NT2/D1 (cell line): ENCODE measurements around the gene GP9.

ENCODE experiments used
- SUZ12 ChIP-seq: IDR thresholded peaks from 2 replicates; pipeline ENCODE4 v1.6.1; 2011; ENCODE audit not compliant: insufficient read length, insufficient read depth; ENCODE audit errors: extremely low read depth
- YY1 ChIP-seq: IDR thresholded peaks from 2 replicates; pipeline ENCODE4 v1.6.1; 2011; ENCODE audit not compliant: insufficient read length, insufficient read depth
- ZNF274 ChIP-seq: IDR thresholded peaks from 2 replicates; pipeline ENCODE4 v1.6.1; 2011; ENCODE audit warnings: mild to moderate bottlenecking, low read depth, low read length

- TF ChIP-seq SUZ12 (no peak), ZNF274 (no peak), YY1 (no peak)
Observed at GRCh38 chr3:129081503-129081902, 20.9 kb downstream of the GP9 start.
